HG03280 (cell line): ENCODE results near the gene SMYD3.
"Not testable (repeated sequence)": the region's sequence is repeated elsewhere in the genome, so short reads cannot be mapped to it uniquely, and the experiment has no call there.

ENCODE experiments used
- ATAC-seq: cut with Tn5 transposase; IDR thresholded peaks from one replicate; pipeline ENCODE4 v1.9.1; 2021; ENCODE audit warnings: mild to moderate bottlenecking, moderate library complexity; ENCODE audit not compliant: unreplicated experiment

The SMYD3 gene

DNA sequence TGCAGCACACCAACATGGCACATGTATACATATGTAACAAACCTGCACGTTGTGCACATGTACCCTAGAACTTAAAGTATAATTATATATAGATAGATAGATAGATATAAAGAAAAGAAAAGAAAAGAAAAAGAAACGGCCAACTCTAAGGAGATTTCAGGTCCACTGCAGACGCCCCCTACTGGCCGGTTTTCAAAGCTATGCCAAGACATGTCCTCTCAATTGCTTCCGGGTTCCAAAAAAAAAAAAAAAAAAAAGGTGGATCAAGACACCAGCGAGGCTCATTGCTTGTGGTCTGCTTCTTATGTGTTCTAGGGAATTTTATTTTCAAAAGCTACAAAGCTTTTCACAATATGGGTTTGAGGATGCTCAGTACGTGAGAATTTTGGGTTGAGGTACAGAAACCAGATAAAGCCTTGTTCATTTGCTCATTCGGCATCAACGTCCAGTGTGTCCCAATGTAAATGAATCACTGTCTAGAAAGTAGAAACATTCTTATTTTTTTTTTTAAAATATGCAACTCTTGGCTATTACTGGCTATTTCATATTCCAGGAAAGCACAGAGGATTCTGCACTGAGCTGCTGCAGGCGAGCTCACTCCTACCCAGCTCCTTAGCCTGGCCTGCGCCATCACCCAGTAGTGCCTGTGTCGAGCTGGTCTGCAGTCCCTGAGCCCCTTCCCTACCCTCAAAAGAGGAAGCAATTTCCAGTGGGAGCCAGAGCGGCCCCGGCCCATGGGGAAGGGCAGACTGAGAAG, 709.3 kb downstream of the SMYD3 start:
- ATAC-seq = no peak

DNA sequence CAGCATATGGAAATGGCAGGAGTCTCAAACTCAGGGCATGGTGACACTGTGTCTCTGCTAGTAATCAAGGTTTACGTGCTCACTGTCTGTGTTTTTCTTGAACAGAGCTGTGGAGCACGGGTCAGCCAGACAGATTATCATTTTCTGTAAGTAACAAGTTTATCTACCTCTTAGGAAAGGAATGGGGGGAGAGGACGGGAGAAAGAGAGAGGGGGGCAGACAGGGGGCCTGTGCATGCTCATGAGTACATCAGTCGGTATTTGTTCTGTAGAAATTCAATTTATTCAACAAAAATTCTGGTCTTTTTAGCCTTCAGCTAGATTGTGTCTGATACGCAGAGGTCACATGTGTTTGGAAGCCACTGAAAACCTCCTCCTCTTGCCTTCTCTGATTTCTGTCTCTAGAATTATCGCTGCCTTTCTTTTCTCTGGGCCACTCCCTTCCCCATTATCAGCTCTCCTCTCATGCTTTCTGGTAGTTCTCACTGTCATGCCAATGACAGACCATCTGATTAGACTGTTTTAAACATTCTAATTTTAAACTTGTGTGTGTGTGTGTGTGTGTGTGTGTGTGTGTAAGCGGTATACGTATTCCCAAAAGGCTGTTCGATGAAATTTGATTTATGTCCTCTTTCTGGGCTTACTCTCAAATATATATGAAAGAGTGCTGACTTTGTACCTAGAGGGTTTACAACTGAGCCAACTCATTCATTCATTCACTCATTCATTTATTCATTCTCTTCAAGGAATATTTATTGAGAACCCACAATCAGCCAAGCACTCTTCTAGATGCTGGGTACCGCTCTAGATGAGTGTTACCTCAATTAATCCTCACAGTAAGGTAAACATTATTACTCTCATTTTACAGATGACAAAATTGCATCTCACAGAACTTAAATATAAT, 715.4 kb downstream of the SMYD3 start:
- ATAC-seq = no peak

DNA sequence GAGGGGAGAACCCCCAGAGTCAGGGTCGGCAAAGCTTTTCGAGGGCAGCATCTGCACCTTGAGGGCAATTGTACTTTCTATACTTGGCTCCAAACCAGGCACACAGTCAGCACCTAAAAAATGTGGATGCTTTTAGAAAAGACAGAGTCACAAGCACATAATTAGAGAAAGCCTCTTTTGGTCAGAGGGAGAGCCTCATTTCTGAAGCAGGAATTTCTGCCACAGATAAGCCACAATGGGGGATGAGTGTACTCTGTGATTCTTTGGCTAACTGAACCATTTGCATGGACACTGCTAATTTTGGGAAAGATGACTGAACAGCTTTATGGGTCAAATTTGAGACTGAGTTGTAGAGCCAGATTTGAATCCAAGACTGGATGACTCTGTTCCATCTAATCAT, 716.6 kb downstream of the SMYD3 start:
- no peak for ATAC-seq

DNA sequence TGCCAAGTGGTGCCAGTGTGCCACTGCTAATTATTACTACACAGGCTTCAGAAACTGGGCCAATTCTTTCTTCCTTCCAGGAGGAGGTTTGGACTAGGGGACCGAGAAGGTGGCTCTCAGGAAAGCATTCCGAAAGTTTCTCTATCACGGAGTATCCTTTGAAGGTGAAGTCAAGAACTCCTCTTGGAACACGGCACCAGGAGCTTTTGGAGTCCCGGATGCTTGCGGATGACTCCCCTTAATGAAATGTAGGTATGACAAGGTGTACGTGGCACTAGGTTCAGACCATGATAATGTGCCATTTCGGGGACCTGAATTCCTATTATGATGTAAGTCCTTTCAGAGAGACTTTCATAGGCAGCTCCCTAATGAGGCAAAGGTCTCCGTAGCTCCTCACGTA, 718.2 kb downstream of the SMYD3 start:
- ATAC-seq = no peak

DNA sequence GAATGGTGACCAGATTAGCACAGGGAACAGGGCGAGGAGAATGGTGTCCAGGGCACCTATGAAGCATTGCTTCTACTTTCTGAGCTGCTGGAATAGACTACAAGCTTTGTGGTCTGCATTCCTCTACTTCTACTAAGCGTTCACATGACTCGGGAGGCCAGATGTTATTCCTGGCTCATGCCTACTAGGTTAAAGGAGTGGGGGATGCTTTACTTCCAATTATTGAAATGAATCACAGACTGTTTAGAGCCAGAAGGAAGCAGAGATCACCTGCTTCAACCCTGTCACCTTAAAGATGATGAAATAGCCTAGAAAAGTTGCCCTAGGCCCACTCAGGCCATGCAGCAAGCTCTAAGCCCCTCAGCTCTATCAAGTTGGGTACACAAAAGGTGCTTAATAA, 718.8 kb downstream of the SMYD3 start:
- no peak for ATAC-seq

DNA sequence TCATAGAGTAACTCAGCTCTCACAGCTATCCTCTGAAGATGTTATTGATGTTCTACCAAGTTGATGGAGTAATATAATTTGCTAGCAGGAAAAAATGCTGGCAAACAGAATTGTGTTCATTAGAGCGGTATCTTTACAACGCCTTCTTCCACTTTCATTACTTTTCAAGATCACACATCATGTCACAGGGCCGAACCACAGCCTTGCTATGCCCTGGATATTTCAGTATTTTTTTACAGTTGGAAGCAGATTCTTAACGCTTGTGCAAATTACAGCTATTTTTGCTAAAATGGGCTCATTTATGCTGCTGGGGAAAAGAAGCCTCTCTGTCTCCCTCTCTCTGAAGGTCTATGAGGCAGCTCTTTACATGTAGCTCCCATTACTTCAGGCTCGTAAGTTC, 720.1 kb downstream of the SMYD3 start:
- ATAC-seq = no peak

DNA sequence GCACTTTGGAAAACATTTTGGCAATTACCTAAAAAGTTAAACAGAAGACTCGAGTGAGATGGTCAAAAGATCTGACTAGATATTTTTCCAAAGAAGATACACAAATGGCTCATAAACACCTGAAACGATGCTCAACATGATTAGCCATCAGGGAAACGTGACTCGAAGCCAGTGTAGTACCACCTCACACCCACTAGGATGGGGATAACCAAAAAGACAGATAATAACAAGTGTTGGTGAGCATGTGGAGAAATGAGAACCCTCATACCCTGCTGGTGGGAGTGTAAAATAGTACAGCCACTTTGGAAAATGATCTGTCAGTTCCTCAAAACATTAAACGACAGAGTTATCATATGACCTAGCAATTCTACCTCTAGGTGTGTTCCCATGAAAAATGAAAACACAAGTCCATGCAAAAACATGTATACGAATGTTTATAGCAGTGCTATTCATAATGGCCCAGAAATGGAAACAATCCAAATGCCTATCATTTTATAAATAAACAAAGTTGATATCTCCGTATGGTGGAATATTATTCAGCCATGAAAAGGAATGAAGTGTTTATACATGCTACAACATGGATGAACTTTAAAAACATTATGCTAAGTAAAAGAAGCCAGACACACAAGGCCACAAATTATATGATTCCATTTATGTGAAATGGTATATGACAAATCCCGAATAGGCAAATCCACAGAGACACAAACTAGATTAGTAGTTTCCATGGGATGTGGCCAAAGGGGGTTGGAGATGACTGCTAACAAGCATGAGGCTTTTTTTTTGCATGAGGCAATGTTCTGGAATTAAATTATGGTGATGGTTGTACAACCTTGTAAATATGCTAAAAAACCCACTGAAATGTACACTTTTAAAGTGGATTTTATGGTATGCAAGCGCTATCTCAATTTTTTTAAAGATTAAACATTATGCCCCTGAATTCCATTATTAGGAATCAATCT, 727.0 kb downstream of the SMYD3 start:
- ATAC-seq = no peak

DNA sequence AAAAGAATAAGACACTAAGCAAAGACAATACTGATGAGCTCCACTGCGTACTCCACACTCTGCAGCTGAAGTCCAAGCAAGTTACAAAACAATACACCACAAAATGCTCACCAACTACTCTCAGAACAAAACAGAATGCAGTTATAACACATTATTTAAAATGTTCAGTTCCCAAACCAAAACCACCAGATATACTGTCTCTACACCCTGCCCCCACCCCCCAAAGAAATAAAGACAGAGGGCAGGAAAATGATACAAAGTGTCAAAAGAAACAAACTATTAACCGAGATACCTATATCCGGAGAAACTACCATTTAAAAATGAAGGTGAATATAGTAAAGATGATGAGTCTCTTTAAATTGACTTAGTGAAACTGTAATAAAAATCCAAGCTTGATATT, 729.3 kb downstream of the SMYD3 start:
- no peak for ATAC-seq

DNA sequence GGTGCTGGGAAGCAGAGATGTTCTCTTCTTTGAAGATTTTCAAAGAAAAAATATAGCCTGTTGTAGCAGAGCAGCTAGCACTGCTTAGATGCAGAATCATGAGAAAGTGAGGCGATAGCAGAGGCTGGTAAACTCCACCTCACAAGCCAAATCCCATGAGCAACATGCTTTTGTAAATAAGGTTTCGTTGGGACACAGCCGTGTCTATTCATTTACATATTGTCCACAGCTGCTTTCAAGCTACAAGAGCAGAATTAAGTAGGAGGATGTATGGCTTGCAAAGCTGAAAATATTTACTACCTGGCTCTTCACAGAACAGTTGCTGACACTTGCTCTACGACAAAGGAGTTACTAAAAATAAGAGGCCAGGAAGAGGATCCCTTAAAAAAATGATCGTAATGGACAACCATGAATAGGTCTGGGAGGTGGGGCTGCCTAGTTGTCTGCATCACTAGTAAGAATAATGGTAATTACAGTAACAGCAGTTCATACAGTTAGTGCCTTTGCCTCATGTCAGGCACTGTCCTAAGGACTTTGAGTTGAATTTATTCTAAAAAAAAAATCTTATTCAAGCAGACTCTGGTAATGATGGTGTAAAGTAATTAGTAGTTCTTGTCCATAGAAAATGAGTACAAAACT, 730.3 kb downstream of the SMYD3 start:
- ATAC-seq = no peak

DNA sequence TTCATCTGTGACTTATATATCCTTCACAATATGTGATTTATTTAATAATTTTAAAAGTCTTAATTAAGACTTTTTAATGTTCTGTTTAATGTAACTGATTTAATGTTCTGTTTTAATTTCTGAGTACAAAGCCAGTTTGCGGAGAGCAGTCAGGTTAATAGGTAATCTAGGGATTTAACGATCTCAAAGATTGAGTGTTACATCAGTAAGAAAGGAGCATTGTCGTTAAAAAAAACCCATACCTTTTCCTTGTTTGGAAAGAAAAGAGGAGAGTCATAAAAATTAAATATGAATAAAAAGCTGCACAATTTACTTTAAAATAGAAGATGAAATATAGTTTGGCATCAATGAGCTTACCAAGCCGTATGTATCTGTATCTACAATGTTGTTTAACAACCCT, 730.9 kb downstream of the SMYD3 start:
- ATAC-seq = no peak

DNA sequence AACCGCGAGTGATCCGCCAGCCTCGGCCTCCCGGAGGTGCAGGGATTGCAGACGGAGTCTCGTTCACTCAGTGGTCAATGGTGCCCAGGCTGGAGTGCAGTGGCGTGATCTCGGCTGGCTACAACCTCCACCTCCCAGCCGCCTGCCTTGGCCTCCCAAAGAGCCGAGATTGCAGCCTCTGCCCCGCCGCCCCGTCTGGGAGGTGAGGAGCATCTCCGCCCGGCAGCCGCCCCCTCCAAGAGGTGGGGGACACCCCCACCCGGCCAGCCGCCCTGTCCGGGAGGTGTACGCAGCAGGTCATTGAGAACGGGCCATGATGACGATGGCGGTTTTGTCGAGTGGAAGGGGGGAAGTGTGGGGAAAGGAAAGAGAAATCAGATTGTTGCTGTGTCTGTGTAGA, 732.1 kb downstream of the SMYD3 start:
- not testable (repeated sequence) for ATAC-seq

DNA sequence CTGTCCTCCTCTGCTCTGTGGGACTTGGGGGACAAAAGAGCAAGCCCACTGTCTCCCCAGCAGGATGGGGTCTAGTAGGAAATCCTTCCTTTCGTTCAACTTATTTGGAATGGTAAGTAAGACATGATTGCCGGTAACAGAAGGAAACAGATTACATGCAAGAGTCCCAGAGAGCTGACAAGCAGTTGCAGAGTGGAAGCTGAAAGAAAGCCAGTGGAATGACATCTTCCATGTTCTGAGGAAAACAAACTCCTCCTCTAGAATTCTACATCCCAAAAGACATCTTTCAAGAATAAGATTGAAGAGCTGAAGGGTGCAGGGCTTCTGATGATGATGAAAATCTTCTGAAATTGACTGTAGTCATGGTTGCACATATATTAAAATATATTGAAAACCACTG, 732.9 kb downstream of the SMYD3 start:
- ATAC-seq = no peak

DNA sequence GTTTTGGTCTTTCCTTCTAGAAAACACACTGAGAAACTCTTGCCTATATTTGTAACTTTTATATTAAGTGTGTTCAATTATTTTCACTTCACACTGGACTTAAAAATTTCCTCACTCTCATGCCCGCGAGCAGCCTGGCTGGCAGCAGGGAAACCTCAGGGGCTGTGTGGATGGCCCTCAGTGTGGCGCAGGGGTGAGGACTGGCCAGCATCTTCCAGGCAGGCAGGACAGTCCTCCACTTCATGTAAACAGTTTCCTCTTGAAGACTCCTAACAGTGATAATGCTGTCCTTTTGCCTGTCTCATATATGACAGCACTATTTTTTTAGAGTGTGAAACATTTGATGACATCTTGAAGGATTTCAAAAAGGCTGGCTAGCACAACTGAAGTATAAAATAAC, 733.7 kb downstream of the SMYD3 start:
- no peak for ATAC-seq

DNA sequence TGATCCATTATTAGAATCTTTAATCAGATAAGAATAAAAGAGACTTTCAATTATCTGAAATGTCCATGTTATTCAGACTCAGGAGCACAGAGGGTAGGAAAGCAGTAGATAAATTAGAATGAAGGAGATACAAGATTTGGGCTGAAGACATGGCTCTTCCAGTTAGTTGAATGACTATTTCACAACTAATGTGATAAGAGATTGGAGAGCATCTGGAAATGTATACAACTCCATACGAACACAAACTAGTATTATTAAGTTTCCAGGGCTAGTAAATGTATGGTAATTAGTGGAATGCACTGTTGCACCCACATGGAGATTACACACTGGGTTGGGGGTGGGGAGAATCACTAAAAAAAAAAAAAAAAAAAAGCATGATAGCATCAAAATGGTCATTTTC, 734.3 kb downstream of the SMYD3 start:
- no peak for ATAC-seq

DNA sequence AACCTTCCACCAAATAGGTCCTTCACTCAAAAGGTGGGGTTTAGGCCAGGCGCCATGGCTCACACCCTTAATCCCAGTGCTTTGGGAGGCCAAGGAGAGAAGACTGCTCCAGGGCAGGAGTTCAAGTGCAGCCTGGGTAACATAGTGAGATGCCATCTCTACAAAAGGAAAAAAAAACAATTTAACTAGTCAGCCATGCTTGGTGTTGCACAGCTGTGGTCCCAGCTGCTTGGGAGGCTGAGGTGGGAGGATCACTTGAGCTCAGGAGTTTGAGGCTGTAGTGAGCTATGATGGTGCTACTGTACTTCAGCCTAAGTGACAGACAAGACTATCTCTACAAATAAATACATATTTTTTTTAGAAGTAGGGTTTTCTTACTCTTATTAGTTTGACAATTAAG, 734.8 kb downstream of the SMYD3 start:
- no peak for ATAC-seq

DNA sequence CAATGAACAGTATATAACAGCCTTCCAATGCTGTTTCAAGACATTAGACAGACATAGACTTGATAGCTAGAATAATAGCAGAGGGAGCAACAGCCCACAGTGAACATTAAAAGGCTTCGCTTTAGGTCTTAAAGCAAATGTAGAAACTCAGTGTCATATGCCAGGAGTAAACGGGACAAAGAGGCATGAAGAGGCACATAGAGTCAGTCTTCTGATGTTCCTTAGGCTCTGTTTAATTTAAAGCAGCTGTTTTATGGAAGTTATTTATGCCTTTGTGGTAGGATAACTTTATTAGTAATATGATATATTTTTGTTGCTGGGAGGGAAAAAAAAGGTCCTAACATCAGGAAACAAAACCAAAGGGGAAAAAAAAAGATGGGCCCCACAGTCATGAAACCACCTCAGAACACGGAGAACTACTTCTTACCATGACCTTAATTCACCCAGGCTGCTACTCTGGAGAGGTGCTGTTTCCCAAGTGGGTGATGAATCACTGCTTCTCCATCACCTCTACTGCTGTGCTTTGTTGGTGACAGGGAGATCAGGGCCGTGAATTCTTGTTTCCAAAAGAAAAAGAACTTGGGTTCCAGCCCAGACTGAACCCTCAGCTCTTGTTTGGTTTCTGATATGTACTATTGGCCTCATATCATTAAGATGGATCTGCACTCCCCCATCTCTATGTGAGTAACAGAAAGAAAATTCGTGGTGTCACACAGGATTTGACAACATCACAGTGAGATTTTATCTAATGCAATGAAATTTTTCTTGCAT, 735.4 kb downstream of the SMYD3 start:
- ATAC-seq = no peak

DNA sequence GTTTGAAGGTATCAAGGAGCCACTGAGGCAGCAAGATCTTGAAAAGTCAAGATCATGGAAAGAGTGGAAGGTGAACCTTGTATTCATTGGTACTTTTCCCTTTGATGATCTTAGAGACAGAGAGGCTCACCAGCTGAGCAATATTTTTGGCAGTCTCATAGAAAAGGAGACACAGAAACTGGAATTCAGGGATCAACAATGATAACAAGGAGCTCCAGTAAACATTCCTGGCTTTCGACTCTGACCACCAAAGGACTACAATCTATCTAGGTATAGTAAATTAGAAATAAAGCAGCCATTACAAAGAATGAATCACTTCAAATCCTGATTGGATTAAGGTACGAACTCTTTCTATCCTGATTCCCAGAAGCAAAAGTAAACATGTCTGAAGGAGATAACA, 736.9 kb downstream of the SMYD3 start:
- ATAC-seq = no peak

DNA sequence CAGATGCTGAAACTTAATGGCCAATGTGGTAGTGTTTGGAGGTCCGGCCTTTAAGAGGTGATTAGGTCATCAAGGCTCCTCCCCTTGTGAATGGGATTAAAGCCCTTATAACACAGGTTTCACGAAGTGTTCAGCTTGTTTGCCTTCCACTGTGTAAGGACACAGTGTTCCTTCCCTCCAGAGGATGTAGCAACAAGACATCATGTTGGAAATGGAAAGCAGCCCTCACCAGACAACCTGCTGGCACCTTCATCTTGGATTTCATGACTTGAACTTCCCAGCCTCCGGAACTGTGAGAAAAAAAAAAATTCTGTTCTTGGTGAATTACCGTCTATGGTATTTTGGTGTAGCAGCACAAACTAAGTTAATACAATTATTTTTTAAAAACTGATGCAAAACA, 738.5 kb downstream of the SMYD3 start:
- ATAC-seq = no peak

DNA sequence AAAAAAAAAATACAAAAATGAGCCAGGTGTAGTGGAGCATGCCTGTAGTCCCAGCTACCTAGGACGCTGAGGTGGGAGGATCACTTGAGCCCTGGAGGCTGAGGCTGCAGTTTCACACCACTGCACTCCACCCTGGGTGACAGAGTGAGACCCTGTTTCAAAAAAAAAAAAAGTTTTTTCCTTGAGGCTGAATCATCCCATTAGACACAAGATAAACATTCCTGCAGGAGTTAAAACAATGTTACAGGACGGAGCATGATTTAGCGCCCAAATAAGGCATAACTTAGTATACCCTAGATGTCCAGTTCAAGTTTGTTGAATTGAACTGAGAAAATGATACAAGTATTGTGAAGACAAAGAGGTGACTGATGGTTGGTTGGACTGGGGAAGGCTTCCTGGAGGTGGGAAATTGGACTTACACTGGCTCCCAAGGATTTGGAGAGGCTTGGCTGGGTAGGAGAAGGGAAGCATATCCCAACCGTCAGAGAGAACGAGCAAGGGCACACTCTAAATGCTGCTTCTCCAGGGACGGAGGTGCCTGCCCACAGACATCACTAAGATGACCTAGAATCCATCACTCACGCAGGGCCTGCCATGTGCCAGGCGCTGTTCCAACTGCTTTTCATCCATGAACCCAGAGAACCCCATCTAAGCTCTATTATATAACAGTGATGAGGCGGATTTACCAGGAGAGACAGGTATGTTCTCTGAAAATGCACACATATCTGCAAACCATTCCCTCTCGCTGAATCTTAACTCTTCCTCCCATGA, 741.7 kb downstream of the SMYD3 start:
- no peak for ATAC-seq
